Retinal pigment epithelial cell (primary cell): ENCODE results near the gene MAGI2.
"Not testable (repeated sequence)": the region's sequence is repeated elsewhere in the genome, so short reads cannot be mapped to it uniquely, and the experiment has no call there.

Experiments
- DNase-seq: peaks from one replicate; pipeline ENCODE4 v3.0.0-alpha.2; 2010; ENCODE audit warnings: low read depth
- H3K4me3 ChIP-seq: 2 replicates; pipeline ENCODE4 v1.5.1; 2011; ENCODE audit warnings: mild to moderate bottlenecking, low read length, control low read depth, moderate library complexity
- CTCF ChIP-seq: conservative IDR thresholded peaks from 2 replicates; pipeline ENCODE4 v1.5.1; 2011; ENCODE audit warnings: low read depth, low read length, control low read depth, inconsistent platforms

Gene MAGI2

DNA sequence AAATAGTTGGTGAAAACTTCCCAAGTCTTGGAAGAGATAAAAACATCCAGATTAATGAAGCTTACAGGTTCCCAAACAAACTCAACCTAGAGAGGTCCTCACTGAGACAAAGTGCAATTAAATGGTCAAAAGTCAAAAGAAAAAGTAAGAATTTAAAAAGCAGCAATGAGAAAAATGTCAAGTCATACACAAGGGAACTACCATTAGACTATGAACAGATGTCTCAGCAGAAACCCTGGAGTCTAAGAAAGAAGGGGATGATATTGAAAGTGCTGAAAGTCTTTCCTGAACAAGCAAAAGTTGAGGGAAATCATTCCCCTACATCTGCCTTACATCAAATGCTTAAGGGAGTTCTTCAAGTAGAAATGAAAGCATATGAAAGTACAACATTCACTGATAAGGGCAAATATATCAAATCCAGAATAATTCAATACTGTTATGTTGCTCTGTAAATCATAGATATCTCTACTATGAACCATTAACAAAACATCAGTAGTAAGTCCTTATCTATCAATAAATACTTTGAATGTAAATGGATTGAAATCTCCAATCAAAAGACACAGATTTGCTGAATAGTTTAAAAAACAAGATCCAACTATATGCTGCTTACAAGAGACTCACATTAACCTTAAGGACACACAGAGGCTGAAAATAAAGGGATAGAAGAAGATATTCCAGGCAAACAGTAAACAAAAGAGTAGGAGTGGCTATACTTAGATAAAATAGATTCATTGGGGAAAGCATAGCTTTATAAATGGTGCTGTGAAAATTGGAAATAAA is 1205.4 kb downstream of the MAGI2 start:
- no peak for TF ChIP-seq CTCF
- DNase-seq = no peak
- no peak overlapping the region for H3K4me3 ChIP-seq

DNA sequence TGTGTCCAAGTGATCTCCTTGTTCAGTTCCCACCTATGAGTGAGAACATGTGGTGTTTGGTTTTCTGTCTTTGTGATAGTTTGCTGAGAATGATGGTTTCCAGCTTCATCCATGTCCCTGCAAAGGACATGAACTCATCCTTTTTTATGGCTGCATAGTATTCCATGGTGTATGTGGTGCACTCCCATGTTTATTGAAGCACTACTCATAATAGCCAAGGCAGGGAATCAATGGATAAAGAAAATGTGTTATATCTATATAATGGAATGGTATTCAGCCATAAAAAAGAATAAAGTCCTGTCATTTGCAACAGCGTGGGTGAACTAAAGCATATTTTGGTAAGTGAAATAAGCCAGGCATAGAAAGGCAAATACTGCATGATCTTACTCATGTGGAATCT is 1213.3 kb downstream of the MAGI2 start:
- H3K4me3 ChIP-seq, DNase-seq: not testable (repeated sequence)

GRCh38 chr7:78234634-78235033 is 1218.8 kb downstream of the MAGI2 start:
- no peak for TF ChIP-seq CTCF
- no peak overlapping the region for H3K4me3 ChIP-seq
- DNase-seq = no peak

DNA sequence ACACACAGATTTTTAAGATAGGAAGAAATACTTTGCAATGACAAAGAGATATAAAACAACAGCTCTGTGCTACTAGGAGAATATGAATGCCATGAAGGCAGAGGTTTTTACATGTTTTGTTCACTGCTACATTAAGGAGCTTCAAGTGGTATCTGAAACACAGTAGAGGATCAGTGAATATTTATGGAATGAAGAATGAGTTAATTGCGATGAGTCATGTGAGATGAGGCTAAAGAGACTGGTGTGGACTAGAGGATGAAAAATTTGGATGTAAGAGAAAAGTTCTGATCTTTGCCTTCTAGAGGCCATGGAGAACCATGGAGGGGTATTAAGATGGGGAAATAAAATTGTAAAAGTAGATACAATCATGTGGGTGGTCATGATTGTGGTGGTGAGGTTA is 1220.7 kb downstream of the MAGI2 start:
- H3K4me3 ChIP-seq = no peak overlapping the region
- no peak for TF ChIP-seq CTCF
- no peak for DNase-seq

DNA sequence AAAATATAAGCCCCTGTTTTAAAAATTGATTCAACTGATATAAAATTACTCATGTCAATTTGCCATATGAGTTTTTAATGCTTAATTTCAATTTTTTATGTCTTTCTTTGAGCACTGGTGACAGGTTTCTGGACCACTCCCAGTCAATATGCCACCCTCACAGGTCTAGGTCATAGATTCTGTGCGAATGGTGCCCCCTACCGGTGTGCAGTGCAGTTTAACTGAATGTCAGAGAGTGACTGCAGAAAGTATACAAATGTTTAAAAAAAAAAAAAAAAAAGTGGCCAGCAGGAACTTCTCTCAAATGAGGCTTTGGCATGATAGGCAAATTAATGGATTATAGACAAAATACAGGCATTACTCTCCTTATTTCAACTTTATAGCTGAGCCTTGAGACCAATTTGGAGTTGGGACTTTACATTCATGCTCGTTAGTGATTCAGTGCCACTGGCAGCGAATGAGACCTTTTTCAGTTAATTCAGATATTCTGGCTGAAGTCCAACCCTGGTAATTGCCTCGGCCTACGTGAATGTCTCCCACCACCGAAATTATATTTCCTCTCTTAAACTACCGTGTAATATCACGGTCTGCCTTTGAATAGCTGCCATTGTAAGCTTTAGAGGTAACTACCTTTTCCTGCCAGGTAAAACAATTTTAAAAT is 1227.3 kb downstream of the MAGI2 start:
- DNase-seq = peak; percentile 31
- TF ChIP-seq CTCF = peak; percentile 55
- H3K4me3 ChIP-seq = no peak overlapping the region

GRCh38 chr7:78225534-78225933 is 1227.9 kb downstream of the MAGI2 start:
- TF ChIP-seq CTCF = no peak
- H3K4me3 ChIP-seq = no peak overlapping the region
- DNase-seq = no peak

DNA sequence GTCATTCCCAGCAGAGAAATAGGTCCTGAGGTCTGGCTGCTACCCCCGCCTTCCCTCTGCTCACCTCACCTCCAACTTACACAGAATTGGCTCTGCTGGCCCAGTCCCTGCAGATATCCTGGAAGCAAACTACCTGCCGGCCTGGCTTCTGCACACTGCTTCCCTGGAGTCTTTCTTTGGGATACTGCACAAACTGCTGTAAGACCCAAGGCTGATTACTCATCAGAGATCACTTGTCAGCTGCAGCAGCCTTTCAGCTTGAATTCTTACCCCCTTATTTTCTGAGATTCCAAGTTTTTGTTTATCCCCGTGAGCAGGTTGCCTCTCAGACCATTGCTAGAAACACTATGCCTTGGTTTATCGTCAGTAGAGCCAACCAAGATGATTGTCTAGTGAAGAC is 1228.5 kb downstream of the MAGI2 start:
- H3K4me3 ChIP-seq = no peak overlapping the region
- TF ChIP-seq CTCF = no peak
- no peak for DNase-seq
